Trophoblast cell (in vitro differentiated cells and primary cell): ENCODE results near the gene EFNA1.
"Not testable (repeated sequence)": the region's sequence is repeated elsewhere in the genome, so short reads cannot be mapped to it uniquely, and the experiment has no call there.

ENCODE experiments used
- DNase-seq, 2 donors: peaks; one replicate each; pipeline ENCODE4 v3.0.0-alpha.2; 2016
- H2AFZ ChIP-seq: 2 replicates; pipeline ENCODE4 v1.6.1; 2013; ENCODE audit warnings: low read length, moderate library complexity, mild to moderate bottlenecking; ENCODE audit not compliant: insufficient read depth, poor library complexity
- H2AK5ac ChIP-seq: 2 replicates; pipeline ENCODE4 v1.6.1; 2013; ENCODE audit warnings: mild to moderate bottlenecking, low read length
- H2BK120ac ChIP-seq: 2 replicates; pipeline ENCODE4 v1.6.1; 2013; ENCODE audit warnings: low read length, mild to moderate bottlenecking, moderate library complexity; ENCODE audit not compliant: insufficient read depth, poor library complexity
- H2BK12ac ChIP-seq: 2 replicates; pipeline ENCODE4 v1.6.1; 2013; ENCODE audit warnings: mild to moderate bottlenecking, low read length, moderate library complexity
- H2BK5ac ChIP-seq: 2 replicates; pipeline ENCODE4 v1.6.1; 2013; ENCODE audit warnings: low read length, low read depth, moderate library complexity, mild to moderate bottlenecking; ENCODE audit not compliant: poor library complexity
- H3K14ac ChIP-seq: 2 replicates; pipeline ENCODE4 v1.6.1; 2013; ENCODE audit warnings: mild to moderate bottlenecking, low read length
- H3K18ac ChIP-seq: 2 replicates; pipeline ENCODE4 v1.6.1; 2013; ENCODE audit warnings: mild to moderate bottlenecking, low read length
- H3K23ac ChIP-seq: 2 replicates; pipeline ENCODE4 v1.6.1; 2013; ENCODE audit warnings: low read length
- H3K27ac ChIP-seq: 2 replicates; pipeline ENCODE4 v1.5.1; 2013; ENCODE audit warnings: low read depth, mild to moderate bottlenecking, inconsistent platforms, low read length, moderate library complexity
- H3K27me3 ChIP-seq: 2 replicates; pipeline ENCODE4 v1.6.1; 2013; ENCODE audit warnings: inconsistent platforms, mild to moderate bottlenecking, low read length, moderate library complexity; ENCODE audit not compliant: insufficient read depth
- H3K36me3 ChIP-seq, 2 experiments: 1 replicate in 1 of 2; 2 replicates in 1 of 2; pipeline ENCODE4 v1.6.1; 2013; ENCODE audit warnings: low read length in 2 of 2, mild to moderate bottlenecking in 2 of 2, moderate library complexity in 1 of 2; ENCODE audit not compliant: insufficient read depth in 2 of 2, control insufficient read depth in 1 of 2
- H3K4ac ChIP-seq: 2 replicates; pipeline ENCODE4 v1.6.1; 2013; ENCODE audit warnings: low read depth, mild to moderate bottlenecking, low read length, moderate library complexity
- H3K4me1 ChIP-seq, 2 experiments: 1 replicate in 1 of 2; 2 replicates in 1 of 2; pipeline ENCODE4 v1.6.1; 2013; ENCODE audit warnings: low read length in 2 of 2, mild to moderate bottlenecking in 2 of 2, moderate library complexity in 1 of 2; ENCODE audit not compliant: insufficient read depth in 2 of 2, control insufficient read depth in 1 of 2
- H3K4me2 ChIP-seq: 2 replicates; pipeline ENCODE4 v1.6.1; 2013; ENCODE audit warnings: inconsistent platforms, mild to moderate bottlenecking, low read length, moderate library complexity
- H3K4me3 ChIP-seq: 2 replicates; pipeline ENCODE4 v1.5.1; 2013; ENCODE audit warnings: mild to moderate bottlenecking, low read depth, low read length, inconsistent platforms
- H3K79me1 ChIP-seq: one replicate; pipeline ENCODE4 v1.6.1; 2013; ENCODE audit warnings: low read length
- H3K79me2 ChIP-seq: 2 replicates; pipeline ENCODE4 v1.6.1; 2013; ENCODE audit warnings: low read length, mild to moderate bottlenecking; ENCODE audit not compliant: control insufficient read depth, insufficient read depth, poor library complexity
- H3K9ac ChIP-seq: 2 replicates; pipeline ENCODE4 v1.6.1; 2013; ENCODE audit warnings: mild to moderate bottlenecking, low read length
- H3K9me3 ChIP-seq: 2 replicates; pipeline ENCODE4 v1.6.1; 2013; ENCODE audit warnings: low read depth, mild to moderate bottlenecking, control low read depth, inconsistent platforms, low read length; ENCODE audit not compliant: insufficient read depth
- H4K12ac ChIP-seq: 2 replicates; pipeline ENCODE4 v1.6.1; 2013; ENCODE audit warnings: low read depth, mild to moderate bottlenecking, low read length, moderate library complexity
- H4K8ac ChIP-seq: 2 replicates; pipeline ENCODE4 v1.6.1; 2013; ENCODE audit warnings: low read depth, mild to moderate bottlenecking, low read length, moderate library complexity
- H4K91ac ChIP-seq: one replicate; pipeline ENCODE4 v1.6.1; 2013; ENCODE audit warnings: low read depth, mild to moderate bottlenecking, low read length, moderate library complexity
- WGBS: extraction: QIAGEN DNeasy Blood & Tissue Kit; methylation state at CpG from one replicate; pipeline ENCODE4 v1.1.7; 2013; ENCODE audit warnings: missing lambda C conversion rate; ENCODE audit not compliant: insufficient read length, insufficient coverage; ENCODE audit errors: extremely low coverage; 5-methylcytosine and 5-hydroxymethylcytosine counted together

Gene EFNA1

DNA sequence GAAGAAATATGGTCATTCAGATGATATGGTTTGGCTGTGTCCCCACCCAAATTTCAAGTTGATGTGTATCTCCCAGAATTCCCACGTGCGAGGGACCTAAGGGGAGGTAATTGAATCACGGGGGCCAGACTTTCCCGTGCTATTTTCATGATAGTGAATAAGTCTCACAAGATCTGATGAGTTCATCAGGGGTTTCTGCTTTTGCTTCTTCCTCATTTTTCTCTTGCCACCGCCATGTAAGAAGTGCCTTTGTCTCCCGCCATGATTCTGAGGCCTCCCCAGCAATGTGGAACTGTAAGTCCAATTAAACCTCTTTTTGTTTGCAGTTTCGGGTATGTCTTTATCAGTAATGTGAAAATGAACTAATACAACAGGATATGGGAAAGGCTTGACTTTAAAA, 14.1 kb downstream of the EFNA1 start:
- Histone ChIP-seq H4K8ac (no peak overlapping the region), H3K79me1 (peaks cover 8% of the 10 kb centered on the region), H2BK120ac (no peak overlapping the region), H3K14ac (no peak overlapping the region), H3K27ac (no peak overlapping the region), H3K27me3 (no peaks in the 10 kb centered on the region), H2BK12ac (no peak overlapping the region), H3K23ac (no peak overlapping the region), H4K91ac (no peak overlapping the region), H3K4me3 (no peak overlapping the region), H3K9ac (no peak overlapping the region), H3K36me3 (peaks cover 7 to 10% of the 10 kb centered on the region in 2 experiments), H2AK5ac (no peak overlapping the region), H3K18ac (no peak overlapping the region), H3K4me2 (no peak overlapping the region), H3K4ac (no peak overlapping the region), H3K79me2 (peaks cover 8% of the 10 kb centered on the region), H2AFZ (no peak overlapping the region), H4K12ac (no peak overlapping the region), H3K4me1 (peaks cover 5 to 8% of the 10 kb centered on the region in 2 experiments), H2BK5ac (no peak overlapping the region), H3K9me3 (no peaks in the 10 kb centered on the region)
- no CpG with 5 or more reads among the region's 7 CpGs for WGBS
- DNase-seq = no peak

GRCh38 chr1:155145491-155145890, 17.8 kb downstream of the EFNA1 start:
- Histone ChIP-seq H3K79me1 (no peaks in the 10 kb centered on the region), H4K91ac (no peak overlapping the region), H3K9me3 (no peaks in the 10 kb centered on the region), H4K8ac (no peak overlapping the region), H3K14ac (no peak overlapping the region), H3K27me3 (no peaks in the 10 kb centered on the region), H2BK12ac (no peak overlapping the region), H3K18ac (no peak overlapping the region), H2AK5ac (no peak overlapping the region), H3K27ac (no peak overlapping the region), H3K4me2 (no peak overlapping the region), H2BK5ac (no peak overlapping the region), H3K36me3 (no peaks in the 10 kb centered on the region), H3K4me1 (peaks cover 1% of the 10 kb centered on the region in 2 experiments), H2BK120ac (no peak overlapping the region), H3K4ac (no peak overlapping the region), H4K12ac (no peak overlapping the region), H3K9ac (no peak overlapping the region), H2AFZ (no peak overlapping the region), H3K4me3 (no peak overlapping the region), H3K23ac (no peak overlapping the region), H3K79me2 (no peaks in the 10 kb centered on the region)
- no CpG with 5 or more reads among the region's 3 CpGs for WGBS
- DNase-seq = no peak

DNA sequence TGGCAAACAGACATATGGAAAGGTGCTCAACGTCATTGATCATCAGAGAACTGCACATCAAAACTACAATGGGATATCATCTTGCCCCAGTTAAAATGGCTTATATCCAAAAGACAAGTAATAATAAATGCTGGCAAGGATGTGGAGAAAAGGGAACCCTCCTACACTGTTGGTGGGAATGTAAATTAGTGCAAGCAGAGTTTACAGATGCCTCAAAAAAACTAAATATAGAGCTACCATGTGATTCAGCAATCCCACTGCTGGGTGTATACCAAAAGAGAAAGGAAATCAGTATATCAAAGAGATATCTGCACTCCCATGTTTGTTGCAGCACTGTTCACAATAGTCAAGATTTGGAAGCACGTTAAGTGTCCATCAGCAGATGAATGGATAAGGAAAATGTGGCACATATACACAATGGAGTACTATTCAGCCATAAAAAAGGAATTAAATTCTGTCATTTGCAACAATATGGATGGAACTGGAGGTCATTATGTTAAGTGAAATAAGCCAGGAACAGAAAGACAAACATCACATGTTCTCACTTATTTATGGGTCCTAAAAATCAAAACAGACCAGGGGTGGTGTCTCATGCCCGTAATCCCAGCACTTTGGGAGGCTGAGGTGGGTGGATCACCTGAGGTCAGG, 28.4 kb downstream of the EFNA1 start:
- H3K9ac ChIP-seq, H3K79me2 ChIP-seq, H3K4me1 ChIP-seq, DNase-seq, H3K4ac ChIP-seq, H3K18ac ChIP-seq, H3K27ac ChIP-seq, H3K79me1 ChIP-seq, H2AK5ac ChIP-seq, H3K36me3 ChIP-seq, H4K12ac ChIP-seq, H3K14ac ChIP-seq, H2BK120ac ChIP-seq, H4K91ac ChIP-seq, H3K4me2 ChIP-seq, H3K9me3 ChIP-seq, H2BK5ac ChIP-seq, H2AFZ ChIP-seq, H3K23ac ChIP-seq, H3K27me3 ChIP-seq, H2BK12ac ChIP-seq, H3K4me3 ChIP-seq, H4K8ac ChIP-seq: not testable (repeated sequence)
- no CpG with 5 or more reads among the region's 3 CpGs for WGBS

- Histone ChIP-seq H2BK120ac (no peak overlapping the region), H3K9me3 (no peaks in the 10 kb centered on the region), H3K14ac (no peak overlapping the region), H2AFZ (no peak overlapping the region), H3K4me2 (no peak overlapping the region), H4K8ac (no peak overlapping the region), H3K36me3 (no peaks in the 10 kb centered on the region), H4K91ac (no peak overlapping the region), H2BK12ac (no peak overlapping the region), H3K79me2 (no peaks in the 10 kb centered on the region), H2BK5ac (no peak overlapping the region), H3K18ac (no peak overlapping the region), H3K27me3 (no peaks in the 10 kb centered on the region), H3K79me1 (no peaks in the 10 kb centered on the region), H2AK5ac (no peak overlapping the region), H3K23ac (no peak overlapping the region), H3K9ac (no peak overlapping the region), H3K4me1 (peaks cover 0 to 4% of the 10 kb centered on the region in 2 experiments), H3K4ac (no peak overlapping the region), H4K12ac (no peak overlapping the region), H3K27ac (no peak overlapping the region), H3K4me3 (no peak overlapping the region)
- WGBS = no CpG with 5 or more reads among the region's 1 CpG
- peak; percentile 93 to 97 for DNase-seq
These were observed 31.3 kb downstream of the EFNA1 start for GRCh38 chr1:155158991-155159390.
